ENCODE results near the gene PLD1.
"Not testable (repeated sequence)": the region's sequence is repeated elsewhere in the genome, so short reads cannot be mapped to it uniquely, and the experiment has no call there.

PLD1 gene

DNA sequence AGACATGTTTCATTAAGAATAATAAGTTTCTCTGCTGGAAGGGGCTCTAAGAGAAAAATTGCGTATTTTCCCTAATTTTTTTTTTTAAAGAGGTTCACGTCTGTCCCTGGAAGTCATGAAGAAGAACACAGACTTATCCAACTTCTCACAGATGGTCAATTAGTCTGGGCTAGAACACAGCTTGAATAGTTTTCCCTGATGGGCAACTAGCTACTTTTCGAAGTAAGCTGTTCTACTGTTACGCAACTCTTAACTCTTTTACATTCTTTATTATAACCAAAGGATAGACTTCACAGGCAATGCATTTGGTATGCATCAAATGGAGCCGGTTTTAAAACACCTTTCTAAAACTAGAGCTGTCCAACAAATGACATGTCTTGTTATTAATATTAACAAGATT is 205.9 kb downstream of the PLD1 start:
- DNase-seq, result no peak

DNA sequence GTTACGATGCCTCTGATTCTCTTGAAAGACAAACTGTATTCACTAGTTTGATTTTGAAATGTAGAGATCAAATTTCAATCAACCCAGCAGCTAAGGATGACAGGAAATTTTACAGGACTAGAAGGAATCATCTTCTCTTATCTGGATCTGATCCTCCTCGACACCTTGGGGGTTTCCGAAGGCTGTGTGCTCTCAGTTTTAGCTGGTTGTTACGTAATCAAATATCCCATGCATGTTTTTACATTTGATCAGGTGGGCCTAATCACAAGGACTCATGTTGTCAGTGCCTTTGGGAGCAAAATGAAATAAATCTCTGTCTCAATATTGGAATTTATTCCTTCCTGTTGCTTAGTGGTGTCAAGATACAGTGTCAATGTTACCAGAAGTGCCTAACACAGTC is 208.2 kb downstream of the PLD1 start:
- no peak for DNase-seq

DNA sequence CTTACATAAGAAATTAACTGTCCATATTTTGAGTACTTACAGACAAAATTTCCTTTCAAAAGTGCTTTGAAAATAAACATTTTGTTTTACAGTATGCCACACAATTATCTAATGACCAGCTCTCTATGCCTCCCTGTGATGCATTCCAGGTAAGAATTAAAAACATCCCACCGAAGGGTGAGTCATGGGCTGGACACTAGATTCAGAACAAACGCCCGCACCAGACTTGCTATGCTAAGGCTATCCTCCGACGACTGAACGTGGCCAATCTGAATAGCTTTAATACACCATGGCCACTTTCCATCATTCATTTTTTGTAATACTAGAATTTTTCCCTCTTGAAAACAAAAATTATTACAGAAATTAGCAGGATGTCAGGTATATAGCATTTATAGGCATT is 210.3 kb downstream of the PLD1 start:
- DNase-seq, result no peak

DNA sequence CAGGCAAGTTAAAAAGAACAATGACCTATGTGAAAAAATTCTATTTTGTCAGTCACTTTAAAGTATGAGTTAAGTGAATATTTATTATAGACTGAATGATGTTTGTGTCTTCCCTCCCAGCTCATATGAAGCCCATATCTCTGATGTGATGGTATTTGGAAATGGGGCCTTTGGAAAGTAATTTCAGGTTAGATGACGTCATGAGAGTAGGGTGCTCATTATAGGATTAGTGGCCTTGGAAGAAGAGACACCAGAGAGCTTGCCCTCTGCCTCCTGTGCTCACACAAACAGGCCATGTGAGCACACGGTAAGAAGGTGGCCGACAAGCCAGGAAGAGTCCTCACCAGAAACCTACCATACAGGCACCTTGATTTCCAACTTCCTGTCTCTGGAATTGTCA is 211.3 kb downstream of the PLD1 start:
- no peak for DNase-seq

DNA sequence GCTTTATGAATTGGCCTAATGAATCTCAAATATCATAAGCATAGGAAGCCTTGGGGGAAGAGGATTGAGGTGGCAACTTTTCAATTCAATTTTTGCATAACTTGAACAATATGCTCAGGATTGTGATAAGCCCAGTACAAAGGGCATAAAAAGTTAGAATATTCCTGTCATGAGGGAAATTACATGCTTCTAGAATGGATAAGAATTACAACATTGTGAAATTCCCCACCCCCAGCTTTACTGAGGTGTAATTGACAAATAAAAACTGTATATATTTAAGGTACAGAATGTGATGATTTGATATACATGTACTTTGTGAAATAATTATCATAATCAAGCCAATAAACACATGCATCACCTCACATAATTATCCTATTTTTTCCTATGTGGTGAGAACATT is 217.5 kb downstream of the PLD1 start:
- no peak for DNase-seq

DNA sequence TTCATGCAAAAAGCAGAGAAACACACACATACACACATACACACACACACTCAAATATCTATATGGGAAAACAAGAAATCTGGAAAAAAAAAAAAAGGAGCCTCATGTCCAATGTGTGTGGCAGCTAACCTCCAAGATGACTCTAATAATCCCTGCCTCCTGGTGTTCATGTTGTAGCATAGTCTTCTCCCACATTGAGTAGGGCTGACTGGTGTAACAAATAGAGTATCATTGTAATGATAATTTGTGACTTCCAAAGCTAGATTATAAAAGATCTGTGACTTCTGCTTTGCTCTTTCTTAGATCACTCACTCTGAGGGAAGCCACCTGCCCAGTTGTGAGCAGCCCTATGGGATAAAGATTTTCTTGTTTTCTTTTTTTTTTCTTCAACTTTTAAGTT is 219.2 kb downstream of the PLD1 start:
- no peak for DNase-seq

DNA sequence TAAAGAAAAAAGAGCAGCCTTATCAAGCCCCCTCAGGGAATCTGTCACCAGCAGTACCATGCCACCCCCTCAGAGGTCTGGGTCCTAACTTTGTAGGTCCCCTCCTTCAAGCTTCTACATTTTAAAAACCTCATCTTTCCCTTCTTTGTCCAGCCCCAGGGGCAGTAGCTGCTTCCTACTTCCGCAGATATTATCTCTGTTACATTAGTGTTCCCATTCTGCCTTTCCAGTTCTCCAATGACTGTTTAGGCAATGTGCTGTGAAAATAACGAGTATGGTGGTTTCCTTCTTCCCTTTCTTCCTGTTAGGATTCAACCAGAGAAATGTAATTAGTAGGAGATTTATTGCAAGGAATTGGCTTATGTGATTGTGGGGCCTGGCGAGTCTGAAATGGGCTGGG is 224.0 kb downstream of the PLD1 start:
- no peak for DNase-seq

DNA sequence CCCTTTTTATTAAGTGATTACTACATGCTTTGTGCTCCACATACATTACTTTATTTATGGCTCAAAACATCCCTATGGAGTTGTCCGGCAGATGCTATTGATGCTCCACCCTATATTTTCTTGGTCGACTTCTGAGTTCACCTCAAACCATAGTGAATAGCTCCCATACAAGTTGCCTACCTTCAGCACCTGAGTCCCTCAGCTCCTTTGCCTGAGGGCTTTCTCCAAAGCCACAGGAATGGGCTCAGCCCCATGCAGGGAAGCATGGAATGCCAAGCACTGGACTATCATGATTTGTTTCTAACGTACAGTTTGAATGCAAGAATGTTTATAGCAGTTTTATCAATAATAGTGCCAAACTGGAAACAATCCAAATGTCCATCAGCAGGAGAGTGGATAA is 225.2 kb downstream of the PLD1 start:
- no peak for DNase-seq

DNA sequence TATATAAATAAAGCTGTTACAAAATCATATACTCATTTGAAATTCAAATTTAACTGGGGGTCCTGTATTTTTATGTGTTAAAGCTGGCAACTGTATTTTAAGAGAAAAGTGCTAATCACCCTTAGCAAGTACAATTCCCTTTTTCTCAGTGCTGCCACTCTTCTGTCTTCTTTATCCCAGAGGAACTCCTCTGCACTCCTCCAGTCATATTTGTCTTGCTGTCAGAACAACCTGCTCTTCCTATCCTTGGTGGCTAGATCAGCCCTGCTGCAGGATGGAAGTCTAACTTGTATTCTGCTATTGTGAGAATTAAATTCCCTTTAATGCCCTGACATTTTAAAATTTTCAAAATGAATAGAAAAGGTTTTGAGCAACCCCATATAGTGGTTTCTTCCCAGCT is 226.2 kb downstream of the PLD1 start:
- no peak for DNase-seq

DNA sequence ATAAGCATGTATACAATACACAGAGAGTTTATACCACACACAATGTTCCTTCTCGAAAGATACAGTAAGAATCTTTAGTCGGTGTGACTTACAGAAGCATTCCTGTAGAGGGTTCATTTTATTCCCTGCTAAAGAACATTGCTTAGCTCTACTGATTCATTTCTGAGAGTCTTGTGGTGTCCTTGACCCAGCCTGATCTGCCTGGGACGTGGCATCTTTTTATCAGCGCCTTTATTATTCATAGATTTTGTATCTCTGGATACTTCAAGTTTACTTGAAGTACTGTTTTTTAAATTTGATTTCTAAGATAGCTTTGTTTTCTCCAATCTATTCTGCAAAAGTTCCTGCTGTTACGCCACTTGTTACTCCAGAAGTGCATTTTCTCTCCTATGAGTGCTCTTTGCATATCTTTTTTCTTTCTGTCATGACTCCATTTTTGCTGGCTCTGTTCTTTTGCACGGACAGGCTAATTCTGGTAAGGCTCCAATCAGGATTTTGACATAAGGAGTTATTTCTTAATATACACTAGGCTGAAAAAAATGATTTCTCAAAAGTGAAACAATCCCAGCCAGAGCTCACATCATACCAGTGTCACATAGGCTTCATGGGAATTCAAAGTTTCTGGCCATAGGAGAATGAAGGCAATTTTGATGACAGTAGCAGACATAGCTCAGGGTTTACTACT is 235.6 kb downstream of the PLD1 start:
- no peak for DNase-seq

DNA sequence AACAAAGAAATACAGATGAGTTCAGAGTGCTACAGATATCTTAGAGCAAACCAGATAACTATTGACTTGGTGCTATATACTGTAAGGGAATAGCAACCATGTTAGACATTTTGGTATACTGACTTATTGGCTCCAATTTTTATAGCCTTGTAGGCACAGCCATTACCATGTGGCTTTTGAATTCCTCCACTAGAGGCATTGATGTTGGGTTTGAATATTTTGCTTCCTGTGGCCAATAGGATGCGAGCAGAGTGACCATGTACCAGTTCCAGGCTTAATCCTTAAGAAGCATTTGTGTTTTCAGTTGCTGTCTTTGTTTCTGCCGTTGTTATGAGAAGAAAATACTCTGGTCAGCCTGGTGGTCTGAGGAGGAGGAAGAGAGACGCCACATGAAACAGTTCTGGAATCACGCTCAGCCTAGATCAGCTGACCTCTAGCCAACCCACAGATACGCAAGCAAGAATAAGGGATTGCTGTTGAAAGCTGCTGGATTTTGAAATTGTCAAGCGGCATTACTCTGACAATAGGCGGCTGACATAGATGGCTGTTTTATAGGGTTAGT is 240.6 kb downstream of the PLD1 start:
- DNase-seq, result no peak

DNA sequence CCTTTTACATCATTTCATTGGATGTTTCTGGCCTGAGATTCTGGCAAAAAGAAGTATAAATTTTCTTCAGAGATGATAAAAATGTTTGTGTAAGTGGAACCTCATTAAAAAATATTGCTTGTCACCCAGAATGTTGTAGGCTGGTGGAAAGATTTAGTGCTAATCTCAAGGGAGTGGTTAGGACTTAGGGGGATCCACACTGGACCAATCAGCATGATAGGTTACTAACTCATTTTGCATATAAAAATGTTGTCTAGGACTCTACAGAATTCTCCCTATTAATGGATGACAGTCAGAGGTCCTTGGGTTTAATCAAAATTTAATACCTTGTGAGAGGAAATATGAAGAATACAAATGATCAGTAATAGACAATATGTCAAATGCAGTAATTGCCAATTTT is 241.5 kb downstream of the PLD1 start:
- no peak for DNase-seq

DNA sequence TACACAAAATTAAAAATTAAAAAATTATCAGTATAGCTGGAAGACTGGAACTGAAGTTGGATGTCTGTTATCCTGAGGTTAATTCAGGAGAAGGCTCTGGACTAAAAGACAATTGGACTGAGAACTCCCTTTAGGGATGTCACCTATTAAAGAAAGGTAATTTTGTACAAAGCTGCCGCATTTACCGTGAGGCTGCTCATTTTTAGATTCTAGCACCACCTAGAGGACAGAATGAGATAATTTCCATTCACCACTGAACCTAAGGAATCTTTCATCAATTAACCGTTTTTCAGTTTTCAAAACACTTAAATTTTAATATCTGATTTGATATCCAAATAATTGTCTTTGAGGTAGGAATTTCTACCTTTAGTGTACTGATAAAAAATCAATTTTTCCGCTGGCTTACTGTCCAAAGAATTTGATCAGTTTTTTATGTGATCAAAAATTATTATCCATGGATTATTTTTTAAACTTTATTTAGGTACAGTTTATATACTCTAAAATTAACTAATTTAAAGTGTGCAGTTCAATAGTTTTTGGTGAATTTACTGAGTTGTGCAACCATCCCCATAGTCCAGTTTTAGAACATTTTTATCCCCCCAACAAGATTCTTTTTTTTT is 243.4 kb downstream of the PLD1 start:
- DNase-seq, result no peak

DNA sequence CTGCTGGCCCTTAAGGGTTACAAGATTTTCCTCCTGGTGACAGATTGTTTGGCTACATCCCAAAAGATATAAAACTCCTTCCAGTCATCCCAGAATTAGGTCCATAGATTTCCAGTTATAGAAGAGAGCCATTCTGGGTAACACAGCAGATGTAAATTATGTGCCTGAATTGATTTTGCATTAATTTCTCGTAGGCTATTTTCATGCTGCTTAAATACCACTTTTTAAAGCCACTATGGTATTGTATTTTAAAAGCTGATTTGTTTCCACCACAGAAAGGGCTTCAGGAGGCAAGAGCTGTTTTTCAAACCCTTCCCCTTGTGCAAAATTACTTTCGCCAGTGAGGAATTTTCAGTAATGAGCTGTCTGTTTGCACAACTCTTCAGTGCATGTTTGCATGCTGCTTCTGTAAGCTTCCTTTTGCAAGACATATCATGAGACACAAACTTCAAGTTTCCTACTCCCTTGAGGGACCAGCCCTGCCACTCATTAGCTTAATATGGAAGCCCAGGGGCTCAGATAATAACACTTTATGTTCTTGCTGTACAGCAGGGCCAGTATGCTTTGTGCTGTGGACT is 244.7 kb downstream of the PLD1 start:
- no peak for DNase-seq

DNA sequence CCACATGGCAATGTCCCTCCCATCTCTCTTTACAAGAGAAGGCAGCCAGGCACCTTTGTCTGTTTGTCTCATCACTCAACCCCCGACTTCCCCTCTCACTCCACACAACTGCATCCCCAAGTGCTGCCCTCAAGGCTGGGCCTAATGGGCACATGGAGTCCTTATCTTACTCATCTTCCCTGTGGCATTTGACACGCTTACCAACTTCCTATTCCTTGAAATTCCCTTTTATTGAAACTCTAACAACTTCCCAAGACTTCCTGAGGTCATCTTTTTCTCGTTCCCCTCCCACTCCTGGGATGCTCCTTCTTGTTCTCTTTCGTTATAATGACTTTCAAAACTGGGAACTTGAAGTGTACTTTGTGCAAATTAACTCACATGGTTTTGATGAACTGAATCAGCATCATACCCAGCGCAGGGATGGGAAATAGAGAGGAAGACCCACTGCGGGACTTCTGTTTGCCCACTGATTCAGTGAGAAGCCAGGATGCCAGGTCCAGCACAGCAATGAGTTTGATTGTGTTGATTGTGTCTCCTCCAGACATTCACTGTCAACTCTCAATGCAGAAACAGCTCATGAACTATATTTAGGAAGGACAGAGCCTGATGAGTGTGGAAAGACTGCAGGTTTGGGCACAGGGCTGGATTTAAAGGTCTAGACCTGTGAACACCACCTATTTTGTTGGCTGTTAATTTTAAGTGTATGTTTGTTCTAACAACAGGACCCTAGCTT is 245.4 kb downstream of the PLD1 start:
- no peak for DNase-seq

DNA sequence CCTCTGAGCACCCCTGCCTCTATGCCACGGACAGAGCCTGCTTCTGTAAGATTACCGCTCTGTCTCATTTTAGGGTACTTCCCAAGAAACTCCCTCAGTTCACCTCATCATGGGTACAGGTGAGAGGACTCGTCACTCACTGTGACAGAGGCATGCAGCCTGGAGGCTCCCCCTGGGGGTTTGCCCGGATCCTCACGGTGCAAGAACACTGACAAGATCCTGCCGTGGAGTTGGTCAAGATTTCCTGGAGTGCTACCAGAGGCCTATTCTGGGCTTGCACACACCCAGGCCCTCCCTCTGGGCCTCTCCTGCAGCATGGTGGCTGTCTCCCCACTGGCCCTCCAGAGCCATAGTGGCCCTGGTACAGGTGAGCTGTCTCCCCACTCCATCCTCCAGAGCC is 247.0 kb downstream of the PLD1 start:
- DNase-seq, result no peak

DNA sequence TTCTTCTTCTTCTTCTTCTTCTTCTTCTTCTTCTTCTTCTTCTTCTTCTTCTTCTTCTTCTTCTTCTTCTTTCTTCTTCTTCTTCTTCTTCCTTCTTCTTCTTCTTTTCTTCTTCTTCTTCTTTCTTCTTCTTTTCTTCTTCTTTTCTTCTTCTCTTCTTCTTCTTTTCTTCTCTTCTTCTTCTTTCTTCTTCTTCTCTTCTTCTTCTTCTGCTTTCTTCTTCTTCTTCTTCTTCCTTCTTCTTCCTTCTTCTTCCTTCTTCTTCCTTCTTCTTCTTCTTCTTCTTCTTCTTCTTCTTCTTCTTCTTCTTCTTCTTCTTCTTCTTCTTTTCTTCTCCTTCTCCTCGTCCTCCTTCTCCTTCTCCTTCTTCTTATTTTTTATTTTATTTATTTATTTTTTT is 247.8 kb downstream of the PLD1 start:
- DNase-seq, result not testable (repeated sequence)

DNA sequence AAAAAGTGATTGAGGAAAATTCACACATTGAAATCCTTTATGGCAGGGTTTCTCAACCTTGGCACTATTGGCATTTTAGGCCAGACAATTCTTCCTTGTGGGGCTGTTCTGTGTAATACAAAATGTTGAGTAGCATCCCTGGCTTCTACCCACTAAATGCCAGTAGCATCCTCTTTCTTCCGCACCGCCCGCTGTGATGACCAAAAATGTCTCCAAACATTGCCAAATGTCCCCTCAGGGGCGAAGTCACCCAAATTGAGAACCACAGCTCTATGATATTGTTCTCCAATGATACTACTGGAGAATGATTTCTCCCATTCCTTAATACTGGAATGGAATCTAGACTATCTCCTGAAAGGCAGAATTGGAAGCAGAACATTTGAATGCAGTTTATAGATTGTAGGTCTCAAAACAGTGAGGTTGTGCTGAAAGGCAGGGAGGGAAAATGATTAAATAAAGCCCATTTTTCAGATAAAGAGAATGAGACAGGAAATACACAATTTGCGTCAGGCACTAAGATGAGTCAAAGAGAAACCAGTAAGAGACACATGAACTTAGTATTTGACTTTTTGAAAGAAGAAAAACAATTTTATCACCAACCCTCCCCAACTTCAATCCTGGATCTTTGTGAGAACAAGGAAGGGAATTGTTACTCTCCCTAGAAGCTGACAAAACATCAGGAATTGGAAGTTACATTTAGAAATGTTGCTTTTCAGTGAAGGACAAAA is 248.5 kb downstream of the PLD1 start:
- DNase-seq, result no peak

DNA sequence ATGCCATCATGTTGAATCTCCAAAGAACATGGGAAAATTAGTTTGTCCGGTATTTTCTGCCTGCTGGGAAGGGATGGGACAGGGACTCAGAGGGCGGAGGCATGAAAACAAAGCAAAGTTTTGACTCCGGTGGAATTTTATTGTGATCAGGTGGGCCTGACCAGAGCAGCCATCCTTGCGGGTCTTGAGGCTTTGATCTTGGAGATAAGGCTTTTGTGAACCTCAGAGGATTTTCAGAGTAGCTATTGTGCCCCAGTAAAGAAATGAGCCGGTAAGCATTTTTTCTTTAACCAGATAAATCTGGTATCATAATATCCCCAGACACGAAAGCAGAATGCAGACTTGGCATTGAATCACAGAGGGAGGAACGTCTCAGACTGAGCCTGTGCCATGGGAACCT is 250.7 kb downstream of the PLD1 start:
- DNase-seq, result no peak

DNA sequence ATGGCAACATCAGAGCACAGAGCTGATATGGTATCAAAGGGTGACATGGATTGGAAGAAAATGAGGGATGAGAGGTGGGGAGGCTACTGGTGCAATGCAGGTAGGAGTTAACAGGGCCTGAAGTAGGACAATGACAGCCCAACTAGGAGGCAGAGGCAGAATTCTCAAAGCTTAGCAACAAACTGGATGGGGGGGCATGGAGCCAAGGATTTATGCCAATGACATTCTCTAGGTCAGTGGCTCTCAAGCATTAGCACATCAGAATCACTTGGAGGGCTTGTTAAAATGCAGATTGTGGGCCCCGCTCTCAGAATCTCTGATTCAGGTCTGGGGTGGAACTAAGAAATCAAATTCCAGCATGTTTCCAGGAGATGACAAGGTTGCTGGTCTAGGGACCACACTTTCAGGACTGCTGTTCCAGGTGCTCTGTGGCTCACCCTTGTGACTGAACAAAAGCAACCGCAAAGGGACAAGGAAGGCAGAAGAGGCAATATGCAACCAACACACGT is 252.0 kb downstream of the PLD1 start:
- DNase-seq, result no peak

DNA sequence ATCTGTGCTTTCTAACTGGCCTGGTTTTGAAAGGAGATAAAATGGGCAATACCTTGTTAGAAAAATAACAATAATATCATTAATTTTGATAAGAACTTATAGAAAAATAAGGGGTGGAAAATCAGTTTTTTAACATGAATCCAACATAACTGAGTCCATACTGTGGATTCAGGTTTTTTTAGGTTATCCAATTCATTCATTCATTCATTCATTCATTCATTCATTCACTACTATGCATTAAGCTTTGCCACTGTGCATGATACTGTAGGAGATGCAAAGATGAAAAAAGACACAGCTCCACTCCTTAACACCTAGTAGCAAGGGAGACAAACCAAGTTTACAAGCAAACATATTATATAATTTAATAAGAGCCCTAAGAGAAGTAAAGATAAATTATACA is 253.1 kb downstream of the PLD1 start:
- DNase-seq, result no peak

DNA sequence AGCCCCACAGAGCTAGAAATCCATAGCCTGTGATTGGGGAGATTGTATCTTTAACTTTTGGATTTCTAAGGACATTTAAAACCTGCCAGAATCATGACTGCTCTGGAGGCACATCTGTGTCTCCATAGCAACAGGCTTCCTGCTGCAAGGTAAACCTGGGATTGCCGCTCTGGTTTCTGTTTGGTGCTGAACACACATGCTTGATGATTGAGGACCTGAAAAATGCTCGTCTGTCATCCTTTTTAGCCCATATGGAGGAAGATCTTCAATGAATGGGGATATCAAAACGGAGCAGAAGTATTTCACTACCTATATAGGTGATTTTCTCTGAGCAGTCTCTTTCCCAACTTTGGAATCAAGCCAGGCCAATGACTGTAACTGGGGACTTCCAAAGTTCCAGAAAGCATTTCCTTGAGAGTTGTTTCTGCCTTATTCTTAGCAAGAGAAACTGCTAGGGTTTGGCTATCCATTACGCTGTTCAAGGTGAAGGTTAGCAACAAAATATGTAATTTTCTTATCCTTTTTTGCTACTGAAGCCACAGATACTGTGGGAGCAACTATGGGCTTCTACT is 253.6 kb downstream of the PLD1 start:
- no peak for DNase-seq

DNA sequence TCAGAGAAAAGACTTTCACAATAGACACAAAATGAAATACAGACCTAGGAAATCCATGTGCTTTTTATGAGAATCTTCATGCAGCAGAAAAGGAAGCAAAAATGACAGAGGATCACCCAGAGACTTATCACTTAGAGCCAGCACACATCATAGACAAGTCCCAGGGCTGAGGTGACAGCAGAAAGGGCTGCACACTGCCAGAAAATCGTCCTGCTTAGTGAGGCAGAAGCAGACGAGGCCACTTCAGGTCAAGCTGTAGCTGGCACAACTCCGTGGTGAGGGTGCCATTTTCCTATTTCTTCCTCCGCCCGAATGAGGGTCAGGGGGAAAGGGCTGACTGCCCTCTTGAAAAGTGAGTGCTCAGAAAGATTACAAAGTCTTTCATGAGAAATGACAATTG is 254.1 kb downstream of the PLD1 start:
- DNase-seq, result no peak
